Prostate gland (tissue), 2 donors: ENCODE data around the gene TRIP4.
"Not testable (repeated sequence)": the region's sequence is repeated elsewhere in the genome, so short reads cannot be mapped to it uniquely, and the experiment has no call there.

ENCODE experiments used
- POLR2A ChIP-seq: fragments of 450-650 bp; IDR thresholded peaks from one replicate; pipeline ENCODE4 v1.6.1; 2016; ENCODE audit warnings: antibody characterized with exemption, mild to moderate bottlenecking
- POLR2AphosphoS5 ChIP-seq: sonication (generic); formaldehyde crosslinking; IDR thresholded peaks from one replicate; pipeline ENCODE4 v1.6.1; 2017; ENCODE audit warnings: antibody characterized with exemption
- TF ChIP-seq, protein P1 (sequence below), 4 experiments: fragments of 200-600 bp in 2 of 4; fragments of 450-650 bp in 2 of 4; sonication (generic) in 2 of 4; IDR thresholded peaks; 1 replicate in 3 of 4; 2 replicates in 1 of 4; pipeline ENCODE4 v1.5.1; 2016 to 2019; ENCODE audit warnings: antibody characterized with exemption in 4 of 4, mild to moderate bottlenecking in 2 of 4, moderate library complexity in 2 of 4

DNA sequence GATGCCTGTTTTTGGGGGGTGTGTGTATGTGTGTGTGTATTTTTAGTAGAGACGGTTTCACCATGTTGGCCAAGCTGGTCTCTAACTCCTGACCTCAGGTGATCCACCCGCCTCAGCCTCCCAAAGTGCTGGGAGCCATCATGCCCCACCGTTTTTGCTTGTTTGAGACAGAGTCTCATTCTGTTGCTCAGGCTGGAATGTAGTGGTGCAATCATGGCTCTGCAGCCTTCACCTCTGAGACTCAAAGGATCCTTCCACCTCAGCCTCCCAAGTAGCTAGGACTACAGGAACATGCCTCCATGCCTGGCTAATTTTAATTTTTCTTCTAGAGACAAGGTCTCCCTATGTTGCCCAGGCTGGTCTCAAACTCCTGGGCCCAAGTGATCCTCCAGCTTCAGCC, 4.8 kb downstream of the TRIP4 start:
- TF ChIP-seq POLR2AphosphoS5, POLR2A: not testable (repeated sequence)
- TF ChIP-seq, protein P1, sequence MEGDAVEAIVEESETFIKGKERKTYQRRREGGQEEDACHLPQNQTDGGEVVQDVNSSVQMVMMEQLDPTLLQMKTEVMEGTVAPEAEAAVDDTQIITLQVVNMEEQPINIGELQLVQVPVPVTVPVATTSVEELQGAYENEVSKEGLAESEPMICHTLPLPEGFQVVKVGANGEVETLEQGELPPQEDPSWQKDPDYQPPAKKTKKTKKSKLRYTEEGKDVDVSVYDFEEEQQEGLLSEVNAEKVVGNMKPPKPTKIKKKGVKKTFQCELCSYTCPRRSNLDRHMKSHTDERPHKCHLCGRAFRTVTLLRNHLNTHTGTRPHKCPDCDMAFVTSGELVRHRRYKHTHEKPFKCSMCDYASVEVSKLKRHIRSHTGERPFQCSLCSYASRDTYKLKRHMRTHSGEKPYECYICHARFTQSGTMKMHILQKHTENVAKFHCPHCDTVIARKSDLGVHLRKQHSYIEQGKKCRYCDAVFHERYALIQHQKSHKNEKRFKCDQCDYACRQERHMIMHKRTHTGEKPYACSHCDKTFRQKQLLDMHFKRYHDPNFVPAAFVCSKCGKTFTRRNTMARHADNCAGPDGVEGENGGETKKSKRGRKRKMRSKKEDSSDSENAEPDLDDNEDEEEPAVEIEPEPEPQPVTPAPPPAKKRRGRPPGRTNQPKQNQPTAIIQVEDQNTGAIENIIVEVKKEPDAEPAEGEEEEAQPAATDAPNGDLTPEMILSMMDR (IDR thresholded peaks at IDR 0.05), result not testable (repeated sequence)
